ENCODE measurements around the gene SLC43A2. TPM values are rescaled to one million over a fixed set of nuclear protein-coding genes. Genes with fewer than 3 reads are reported as not detected.

SLC43A2 gene
- total and polyA plus RNA-seq, 2 of the 13 experiments (the other 11 are each of a cell fraction or from before 2014, with no cell fraction given) = 7.3 to 20.0 TPM

GRCh38 chr17:1578029-1578428 lies 50.6 kb downstream of the SLC43A2 start:
- Histone ChIP-seq H3K36me3 (replicated peaks in 1 of 2; ENCODE audit: control insufficient read depth in 1 of 2, insufficient read depth in 2 of 2, low read length in 2 of 2) (no peaks in the 10 kb centered on the region), H3K79me2 (ENCODE audit: insufficient read depth, low read length) (no peaks in the 10 kb centered on the region), H2AFZ (ENCODE audit: low read length) (no peak overlapping the region), H3K27ac (ENCODE audit: extremely low read length, insufficient read depth, low read length) (no peak overlapping the region), H3K4me3 (replicated peaks in 1 of 3; ENCODE audit: insufficient read depth in 1 of 3, low read depth in 2 of 3, low read length in 3 of 3) (no peak overlapping the region), H3K4me1 (ENCODE audit: insufficient read depth, low read length) (peaks cover 54% of the 10 kb centered on the region), H3K4me2 (ENCODE audit: low read depth, low read length) (no peak overlapping the region), H4K20me1 (ENCODE audit: insufficient read depth, low read length) (no peaks in the 10 kb centered on the region), H3K27me3 (ENCODE audit: control insufficient read depth in 1 of 2, insufficient read depth in 2 of 2, low read length in 2 of 2) (no peaks in the 10 kb centered on the region), H3K9me3 (ENCODE audit: low read length) (no peaks in the 10 kb centered on the region), H3K9ac (ENCODE audit: insufficient read depth, low read depth, low read length) (no peak overlapping the region)
- POLR2A ChIA-PET = interaction anchor here (1.1 to 2.0 kb wide), 7 partner anchors 9 to 184 kb away, joined by 3 to 10 read pairs (median 6); partner anchors contain the start of genes RILP and SERPINF1
- in situ Hi-C loops (cut with HindIII; ENCODE audit: extremely low pct_ligation_motif_present, low pct_unique_long_range_greater_than_20kb) = loop anchor here (5.0 kb wide), 1 partner anchor 49 kb away; the partner anchor contains the start of gene SLC43A2
- intact Hi-C loops (cut with micrococcal nuclease; ENCODE audit: unreplicated experiment) = no loop called here
- CTCF ChIA-PET (ENCODE audit: low intra/inter-chr PET ratio, low total read pairs) = no interaction called here
- 96% methylated on average over 12 of the region's 13 CpGs for WGBS (ENCODE audit: low lambda C conversion rate)
- TF ChIP-seq ZNF430 (CRISPR knock-in tag; IDR thresholded peaks at IDR 0.05) (no peak), ZNF547 (CRISPR knock-in tag; IDR thresholded peaks at IDR 0.05) (no peak), JUNB (CRISPR knock-in tag; IDR thresholded peaks at IDR 0.05; ENCODE audit: borderline replicate concordance) (no peak), ZHX2 (IDR thresholded peaks at IDR 0.05; ENCODE audit: low read depth) (no peak), ZHX2 (CRISPR knock-in tag; IDR thresholded peaks at IDR 0.05; ENCODE audit: borderline replicate concordance) (no peak), FOXO1 (CRISPR knock-in tag; IDR thresholded peaks at IDR 0.05) (no peak), ZNF710 (CRISPR knock-in tag; IDR thresholded peaks at IDR 0.05; ENCODE audit: borderline replicate concordance) (no peak), CBX2 (IDR thresholded peaks at IDR 0.05; ENCODE audit: low read depth, low read length) (no peak), CBX2 (CRISPR knock-in tag; IDR thresholded peaks at IDR 0.05; ENCODE audit: low read depth) (no peak), ZFX (CRISPR knock-in tag; IDR thresholded peaks at IDR 0.05; ENCODE audit: low read depth) (no peak), TFAP4 (IDR thresholded peaks at IDR 0.05; ENCODE audit: borderline replicate concordance, low read depth) (no peak), SNAPC5 (CRISPR knock-in tag; IDR thresholded peaks at IDR 0.05; ENCODE audit: borderline replicate concordance) (no peak), ZBTB21 (CRISPR knock-in tag; IDR thresholded peaks at IDR 0.05) (no peak), GTF2F1 (IDR thresholded peaks at IDR 0.05; ENCODE audit: low read length) (no peak), ZNF713 (CRISPR knock-in tag; IDR thresholded peaks at IDR 0.05) (no peak), PRPF4 (IDR thresholded peaks at IDR 0.05; ENCODE audit: low read depth, low read length, poor library complexity, severe bottlenecking) (no peak), TP53 (CRISPR knock-in tag; conservative IDR thresholded peaks at IDR 0.05) (no peak), DMAP1 (CRISPR knock-in tag; IDR thresholded peaks at IDR 0.05) (no peak)
- ATAC-seq (no peak), DNase-seq (ENCODE audit: low spot score) (no peak), FAIRE-seq (no peak)
- BruUV-seq (replicated peaks) = no TSS peak

Measured in HepG2 (cell line).